GM19238 (cell line): ENCODE data around the gene ZBED1.
"Not testable (repeated sequence)": the region's sequence is repeated elsewhere in the genome, so short reads cannot be mapped to it uniquely, and the experiment has no call there.

ENCODE experiments used
- DNase-seq: peaks from one replicate; pipeline ENCODE4 v3.0.0; 2011; ENCODE audit warnings: low spot score; ENCODE audit not compliant: insufficient read length

Gene ZBED1

GRCh38 chrX:2474963-2475726, 25.6 kb downstream of the ZBED1 start:
- no peak for DNase-seq

GRCh38 chrX:2474280-2474962, 26.4 kb downstream of the ZBED1 start:
- DNase-seq, result no peak

GRCh38 chrX:2473064-2473463, 27.7 kb downstream of the ZBED1 start:
- DNase-seq, result not testable (repeated sequence)

GRCh38 chrX:2471641-2472040, 29.1 kb downstream of the ZBED1 start:
- no peak for DNase-seq

DNA sequence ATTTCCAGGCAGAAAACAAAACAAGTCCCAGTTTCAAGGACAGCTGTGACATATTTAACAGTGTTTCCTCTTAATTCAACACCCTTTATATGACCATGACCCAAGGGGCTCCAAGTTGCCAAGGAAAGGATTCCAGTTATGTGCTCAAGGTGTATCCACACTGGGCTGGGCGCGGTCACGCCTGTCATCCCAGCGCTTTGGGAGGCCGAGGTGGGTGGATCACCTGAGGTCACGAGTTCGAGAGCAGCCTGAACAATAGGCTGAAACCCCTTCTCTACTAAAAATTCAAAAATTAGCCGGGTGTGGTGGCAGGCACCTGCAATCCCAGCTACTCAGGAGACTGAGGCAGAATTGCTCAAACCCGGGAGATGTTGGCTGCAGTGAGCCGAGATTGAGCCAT, 29.6 kb downstream of the ZBED1 start:
- not testable (repeated sequence) for DNase-seq

GRCh38 chrX:2469852-2470251, 30.9 kb downstream of the ZBED1 start:
- not testable (repeated sequence) for DNase-seq

- DNase-seq, result no peak
These were observed 31.5 kb downstream of the ZBED1 start for GRCh38 chrX:2469196-2469685.

DNA sequence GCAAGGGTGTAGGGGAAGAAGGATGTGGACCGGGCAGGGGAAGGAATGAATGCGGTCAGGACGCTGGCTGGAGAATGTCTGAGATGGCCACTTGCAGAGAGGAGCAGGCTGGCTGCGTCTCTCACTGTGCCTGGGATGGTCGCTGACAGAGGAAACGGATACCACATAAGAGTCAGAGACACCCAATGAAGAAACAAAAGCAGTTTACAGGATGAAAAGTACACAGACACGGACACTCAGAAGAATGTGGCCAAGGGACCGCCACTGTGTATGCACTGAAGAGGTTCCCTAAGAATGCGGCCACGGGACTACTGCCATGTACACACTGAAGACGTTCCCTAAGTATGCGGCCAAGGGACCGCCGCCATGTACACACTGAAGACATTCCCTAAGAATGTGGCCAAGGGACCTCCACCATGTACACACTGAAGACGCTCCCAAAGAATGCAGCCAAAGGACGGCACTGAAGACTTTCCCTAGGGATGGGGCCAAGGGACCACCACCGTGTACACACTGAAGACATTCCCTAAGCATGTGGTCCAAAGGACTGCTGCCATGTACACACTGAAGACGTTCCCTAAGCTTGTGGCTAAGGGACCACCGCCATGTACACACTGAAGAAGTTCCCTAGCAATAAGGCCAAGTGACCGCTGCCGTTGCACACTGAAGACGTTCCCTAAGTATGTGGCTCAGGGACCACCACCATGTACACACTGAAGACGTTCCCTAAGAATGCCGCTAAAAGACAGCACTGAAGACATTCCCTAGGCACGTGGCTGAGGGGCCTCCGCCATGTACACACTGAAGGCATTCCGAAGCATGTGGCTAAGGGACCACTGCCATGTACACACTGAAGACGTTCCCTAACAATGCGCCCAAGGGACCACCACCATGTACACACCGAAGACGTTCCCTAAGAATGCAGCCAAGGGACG, 32.2 kb downstream of the ZBED1 start:
- no peak for DNase-seq

DNA sequence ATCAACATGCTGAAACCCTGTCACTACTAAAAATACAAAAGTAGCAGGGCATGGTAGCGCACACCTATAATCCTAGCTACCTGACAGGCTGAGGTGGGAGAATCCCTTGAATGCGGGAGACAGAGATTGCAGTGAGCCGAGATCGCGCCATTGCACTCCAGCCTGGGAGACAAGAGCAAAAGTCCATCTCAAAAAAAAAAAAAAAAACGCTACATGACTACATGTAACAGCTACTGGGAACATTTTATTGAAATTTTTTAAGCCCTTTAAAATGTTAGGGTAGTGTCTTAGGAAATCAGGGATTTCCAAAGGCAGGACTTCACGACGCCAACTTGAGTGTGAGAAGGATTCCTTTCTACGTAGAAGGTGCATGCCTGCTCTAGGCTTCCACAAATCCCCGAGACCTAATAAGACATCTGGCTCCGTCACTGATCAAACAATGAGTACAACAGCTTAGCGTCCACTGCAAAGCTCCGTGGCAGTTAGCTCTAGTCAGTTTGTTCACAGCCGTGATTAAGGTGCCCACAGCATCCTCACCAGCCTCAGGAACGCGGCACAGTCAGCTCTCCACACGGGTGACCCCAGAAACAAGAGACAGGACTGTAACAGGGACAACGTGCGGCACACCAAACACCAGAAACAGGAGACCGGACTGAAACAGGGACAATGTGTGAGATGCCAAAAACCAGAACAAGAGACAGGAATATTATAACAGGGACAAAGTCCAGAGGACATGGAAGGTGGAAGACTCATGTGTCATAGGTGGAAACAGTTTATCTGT, 33.7 kb downstream of the ZBED1 start:
- DNase-seq, result no peak

DNA sequence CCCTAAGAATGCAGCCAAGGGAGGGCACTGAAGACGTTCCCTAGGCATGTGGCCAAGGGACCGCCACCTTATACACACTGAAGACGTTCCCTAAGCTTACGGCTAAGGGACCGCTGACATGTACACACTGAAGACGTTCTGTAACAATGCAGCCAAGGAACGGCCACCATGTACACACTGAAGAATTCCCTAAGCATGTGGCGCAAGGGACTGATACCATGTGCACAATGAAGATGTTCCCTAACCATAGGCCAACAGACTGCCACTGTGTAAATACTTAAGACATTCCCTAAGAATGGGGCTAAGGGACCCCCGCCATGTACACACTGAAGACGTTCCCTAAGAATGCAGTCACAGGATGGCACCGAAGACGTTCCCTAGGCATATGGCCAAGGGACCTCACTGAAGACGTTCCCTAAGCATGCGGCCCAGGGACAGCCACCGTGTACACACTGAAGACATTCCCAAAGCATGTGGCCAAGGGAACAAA, 36.1 kb downstream of the ZBED1 start:
- no peak for DNase-seq

DNA sequence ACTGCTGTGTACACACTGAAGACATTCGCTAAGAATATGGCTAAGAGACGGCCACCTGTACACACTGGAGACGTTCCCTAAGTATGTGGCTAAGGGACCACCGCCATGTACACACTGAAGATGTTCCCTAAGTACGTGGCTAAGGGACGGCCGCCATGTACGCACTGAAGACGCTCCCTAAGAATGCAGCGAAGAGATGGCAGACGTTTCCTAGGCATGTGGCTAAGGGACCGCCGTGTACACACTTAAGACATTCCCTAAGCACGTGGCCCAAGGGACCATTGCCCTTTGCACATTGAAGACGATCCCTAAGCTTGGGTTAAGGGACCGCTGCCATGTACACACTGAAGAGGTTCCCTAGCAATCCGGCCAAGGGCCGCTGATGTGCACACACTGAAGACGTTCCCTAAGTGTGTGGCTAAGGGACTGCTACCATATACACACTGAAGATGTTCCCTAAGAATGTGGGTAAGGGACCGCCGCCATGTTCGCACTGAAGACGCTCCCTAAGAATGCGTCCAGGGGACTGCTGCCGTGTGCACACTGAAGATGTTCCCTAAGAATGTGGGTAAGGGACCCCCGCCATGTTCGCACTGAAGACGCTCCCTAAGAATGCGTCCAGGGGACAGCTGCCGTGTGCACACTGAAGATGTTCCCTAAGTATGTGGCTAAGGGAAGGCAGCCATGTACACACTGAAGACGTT, 36.7 kb downstream of the ZBED1 start:
- no peak for DNase-seq

- not testable (repeated sequence) for DNase-seq
These were observed 37.3 kb downstream of the ZBED1 start for GRCh38 chrX:2463481-2463880.

GRCh38 chrX:2462780-2463179, 38.0 kb downstream of the ZBED1 start:
- DNase-seq, result no peak

- DNase-seq, result no peak
These were observed 38.7 kb downstream of the ZBED1 start for GRCh38 chrX:2462074-2462473.

DNA sequence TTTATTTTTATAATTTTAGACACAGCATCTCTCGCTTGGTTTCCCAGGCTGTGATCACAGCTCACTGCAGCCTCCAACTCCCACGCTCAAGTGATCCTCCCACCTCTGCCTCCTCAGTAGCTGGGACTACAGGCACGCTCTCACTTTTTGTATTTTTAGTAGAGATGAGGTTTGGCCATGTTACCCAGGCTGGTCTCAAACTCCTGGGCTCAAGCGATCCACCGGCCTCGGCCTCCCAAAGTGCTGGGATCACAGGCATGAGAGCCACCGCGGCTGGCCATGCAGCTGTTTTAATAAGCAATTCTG, 39.1 kb downstream of the ZBED1 start:
- DNase-seq, result no peak

DNA sequence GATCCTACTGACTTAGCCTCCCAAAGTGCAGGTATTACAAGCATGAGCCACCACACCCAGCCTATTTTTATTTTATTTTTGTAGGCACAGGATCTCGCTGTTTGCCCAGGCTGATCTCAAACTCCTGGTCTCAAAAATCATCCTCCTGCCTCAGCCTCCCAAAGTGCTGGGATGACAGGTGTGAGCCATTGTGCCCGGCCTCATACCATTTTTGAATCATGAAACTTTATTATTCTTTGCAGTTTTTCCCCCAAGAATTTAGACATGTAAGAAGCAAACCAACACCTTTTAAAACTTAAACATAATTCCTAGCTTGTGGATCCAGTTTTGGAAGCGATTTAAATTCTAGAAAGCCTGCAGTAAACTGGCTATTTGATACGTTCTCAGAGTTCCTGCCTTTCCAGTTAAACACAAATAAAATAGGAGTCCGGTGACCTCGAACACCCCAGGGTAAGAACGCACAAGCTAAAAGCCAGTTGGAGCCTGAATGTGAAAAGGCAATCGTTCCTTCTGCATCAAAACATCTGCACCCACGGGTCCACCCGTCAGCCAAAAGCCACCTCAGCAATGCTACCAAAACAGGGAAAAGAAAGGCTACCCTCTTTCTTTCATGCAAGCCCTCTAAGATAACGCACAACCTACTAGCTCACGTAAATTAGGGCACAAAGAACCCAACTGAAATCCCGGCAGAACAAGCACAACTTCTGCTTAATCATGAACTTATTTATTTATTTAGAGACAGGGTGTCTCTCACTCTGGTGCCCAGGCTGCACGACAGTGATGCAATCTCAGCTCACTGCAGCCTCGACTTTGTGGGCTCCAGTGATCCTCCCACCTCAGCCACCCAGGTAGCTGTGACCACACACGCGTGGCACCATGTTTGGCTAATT, 39.7 kb downstream of the ZBED1 start:
- not testable (repeated sequence) for DNase-seq

DNA sequence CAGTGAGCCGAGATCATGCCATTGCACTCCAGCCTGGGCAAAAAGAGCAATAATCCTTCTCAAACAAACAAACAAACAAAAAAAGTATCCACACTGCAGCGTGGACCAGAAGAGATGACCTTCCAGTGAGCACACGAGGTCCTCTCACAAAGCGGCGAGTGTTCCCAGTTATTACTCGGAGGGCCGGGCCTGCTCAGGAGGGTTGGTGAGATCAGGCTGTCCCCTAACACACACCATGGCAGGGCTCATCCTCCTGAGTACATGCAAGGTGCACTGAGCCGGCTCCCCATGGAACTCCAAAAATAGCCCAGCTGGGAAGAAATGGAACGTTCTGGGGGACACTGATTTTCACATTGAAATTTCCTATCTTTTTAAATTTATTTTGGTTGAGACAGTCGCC, 40.7 kb downstream of the ZBED1 start:
- DNase-seq, result not testable (repeated sequence)

GRCh38 chrX:2458309-2458708, 42.5 kb downstream of the ZBED1 start:
- no peak for DNase-seq
